HFF-Myc (cell line): ENCODE measurements around the gene TNIK.

Experiments
- DNase-seq: peaks from one replicate; pipeline ENCODE4 v3.0.0-alpha.2; 2011; ENCODE audit warnings: low read depth; ENCODE audit errors: extremely low read depth
- H3K4me3 ChIP-seq: replicated peaks from 2 replicates; pipeline ENCODE4 v1.5.1; 2011; ENCODE audit warnings: low read depth, mild to moderate bottlenecking, control low read depth, low read length
- CTCF ChIP-seq: IDR thresholded peaks from 2 replicates; pipeline ENCODE4 v1.5.1; 2012; ENCODE audit warnings: mild to moderate bottlenecking, low read depth, low read length, control low read depth; ENCODE audit errors: missing control alignments

The TNIK gene

GRCh38 chr3:171256445-171257250, 203.6 kb downstream of the TNIK start:
- DNase-seq: no peak
- H3K4me3 ChIP-seq: no peak overlapping the region
- TF ChIP-seq CTCF: no peak

- no peak for DNase-seq
Measured at GRCh38 chr3:171255236-171255806, 204.9 kb downstream of the TNIK start.

GRCh38 chr3:171254315-171254714, 205.9 kb downstream of the TNIK start:
- H3K4me3 ChIP-seq: no peak overlapping the region
- DNase-seq: no peak
- no peak for TF ChIP-seq CTCF

More at GRCh38 chr3:171255236-171255806, 204.9 kb downstream of the TNIK start:
- TF ChIP-seq CTCF: no peak
- no peak overlapping the region for H3K4me3 ChIP-seq

- no peak for DNase-seq
- no peak for TF ChIP-seq CTCF
Measured at GRCh38 chr3:171251835-171252234, 208.4 kb downstream of the TNIK start.

GRCh38 chr3:171250444-171250843, 209.8 kb downstream of the TNIK start:
- no peak overlapping the region for H3K4me3 ChIP-seq
- no peak for TF ChIP-seq CTCF
- DNase-seq: no peak

More at GRCh38 chr3:171251835-171252234, 208.4 kb downstream of the TNIK start:
- H3K4me3 ChIP-seq: no peak overlapping the region

GRCh38 chr3:171249245-171249644, 211.0 kb downstream of the TNIK start:
- H3K4me3 ChIP-seq: no peak overlapping the region
- no peak for TF ChIP-seq CTCF
- no peak for DNase-seq
